HepG2 (cell line): ENCODE measurements around the gene STEAP2. TPM values are rescaled to one million over a fixed set of nuclear protein-coding genes. Genes with fewer than 3 reads are reported as not detected.
A peak's percentile ranks its signal among the peaks of the same experiment; 100 is the strongest.

Experiments
- ATAC-seq: fragments of 200-7000 bp; cut with Tn5 transposase; 3 replicates; pipeline ENCODE4 v1.9.1; 2020; ENCODE audit warnings: mild to moderate bottlenecking, moderate library complexity
- BruUV-seq: library from RNA; stranded (reverse); fragments of 400-500 nt; replicated peaks from 2 replicates; lab custom pipeline; 2021; lab: Mats Ljungman, UMichigan
- CTCF ChIA-PET: fragments of 300-600 bp; formaldehyde crosslinking; extraction: SDS; loops from one replicate; lab custom pipeline; 2021; ENCODE audit warnings: low total read pairs, inconsistent platforms, low intra/inter-chr PET ratio; lab: Yijun Ruan, JAX
- POLR2A ChIA-PET: fragments of 350-600 bp; sonication (Branson Sonifier 250); formaldehyde crosslinking; loops from one replicate; lab custom pipeline; 2020; ENCODE audit warnings: antibody characterized with exemption, inconsistent platforms; lab: Yijun Ruan, JAX
- DNase-seq: peaks from one replicate; pipeline ENCODE4 v3.0.0-alpha.2; 2015; ENCODE audit warnings: low spot score
- FAIRE-seq: peaks from 3 replicates; lab custom pipeline; 2011; peaks lifted over from hg19 to GRCh38; lab: Jason Lieb, UNC
- H2AFZ ChIP-seq: one replicate; pipeline ENCODE4 v1.6.1; 2011; ENCODE audit warnings: low read length, inconsistent platforms
- H3K27ac ChIP-seq: fragments of 300-600 bp; 3 replicates; pipeline ENCODE4 v1.8.0; 2011; ENCODE audit warnings: mixed run types, mild to moderate bottlenecking, mixed read lengths, low read length, inconsistent platforms; ENCODE audit not compliant: insufficient read depth; ENCODE audit errors: extremely low read length
- H3K27me3 ChIP-seq, 2 experiments: fragments of 200-600 bp in 1 of 2; 2 replicates in 1 of 2; 3 replicates in 1 of 2; pipeline versions ENCODE4 v1.6.0 to v1.8.0; 2011; ENCODE audit warnings: low read length in 2 of 2, mild to moderate bottlenecking in 2 of 2, moderate library complexity in 2 of 2, inconsistent platforms in 1 of 2; ENCODE audit not compliant: insufficient read depth in 2 of 2, control insufficient read depth in 1 of 2
- H3K36me3 ChIP-seq, 2 experiments: fragments of 200-600 bp in 1 of 2; replicated peaks in 1 of 2; 2 replicates in 1 of 2; 3 replicates in 1 of 2; pipeline versions ENCODE4 v1.5.1 to v1.8.0; 2011; ENCODE audit warnings: low read length in 2 of 2, inconsistent platforms in 1 of 2; ENCODE audit not compliant: insufficient read depth in 2 of 2, control insufficient read depth in 1 of 2
- H3K4me1 ChIP-seq: 2 replicates; pipeline ENCODE4 v1.5.1; 2012; ENCODE audit warnings: low read length, inconsistent platforms; ENCODE audit not compliant: insufficient read depth
- H3K4me2 ChIP-seq: 2 replicates; pipeline ENCODE4 v1.6.0; 2011; ENCODE audit warnings: low read depth, low read length, inconsistent platforms
- H3K4me3 ChIP-seq, 3 experiments: fragments of 200-600 bp in 1 of 3; sonication (generic), shearing (Covaris generic) in 1 of 3; replicated peaks in 1 of 3; 2 replicates each; pipeline ENCODE4 v1.5.1; 2011 to 2016; ENCODE audit warnings: low read length in 3 of 3, inconsistent platforms in 2 of 3, low read depth in 2 of 3, mild to moderate bottlenecking in 2 of 3, control low read depth in 1 of 3, mixed read lengths in 1 of 3; ENCODE audit not compliant: insufficient read depth in 1 of 3
- H3K79me2 ChIP-seq: one replicate; pipeline ENCODE4 v1.6.1; 2011; ENCODE audit warnings: low read length, inconsistent platforms; ENCODE audit not compliant: insufficient read depth
- H3K9ac ChIP-seq: 2 replicates; pipeline ENCODE4 v1.6.0; 2011; ENCODE audit warnings: mild to moderate bottlenecking, low read depth, low read length, inconsistent platforms; ENCODE audit not compliant: insufficient read depth
- H3K9me3 ChIP-seq: 2 replicates; pipeline ENCODE4 v1.5.1; 2012; ENCODE audit warnings: mild to moderate bottlenecking, low read length
- H4K20me1 ChIP-seq: 2 replicates; pipeline ENCODE4 v1.6.0; 2011; ENCODE audit warnings: inconsistent platforms, mild to moderate bottlenecking, low read length, moderate library complexity; ENCODE audit not compliant: insufficient read depth
- PCBP2 ChIP-seq: fragments of 200-400 bp; formaldehyde crosslinking; optimal IDR thresholded peaks from 2 replicates; pipeline ENCODE3; 2018; ENCODE audit warnings: low read length, low read depth; ENCODE audit not compliant: poor library complexity, severe bottlenecking
- TCF12 ChIP-seq, 2 experiments: fragments of 450-650 bp in 1 of 2; sonication (generic) in 1 of 2; formaldehyde crosslinking in 1 of 2; IDR thresholded peaks; 2 replicates each; pipeline versions ENCODE4 v1.6.1 to v1.8.0; 2017 to 2022; ENCODE audit warnings: antibody characterized with exemption in 1 of 2, mild to moderate bottlenecking in 1 of 2, missing genetic modification reagents in 1 of 2, moderate library complexity in 1 of 2
- ZNF101 ChIP-seq: sonication (generic); formaldehyde crosslinking; IDR thresholded peaks from 2 replicates; pipeline ENCODE4 v1.4.0; 2020; ENCODE audit warnings: mild to moderate bottlenecking, low read depth, missing genetic modification reagents, borderline replicate concordance
- ZNF367 ChIP-seq: sonication (generic); formaldehyde crosslinking; IDR thresholded peaks from 2 replicates; pipeline ENCODE4 v1.4.0; 2020; ENCODE audit warnings: missing genetic modification reagents, borderline replicate concordance
- ZNF740 ChIP-seq: sonication (generic); formaldehyde crosslinking; IDR thresholded peaks from 2 replicates; pipeline ENCODE4 v1.4.0; 2020; ENCODE audit warnings: missing genetic modification reagents
- WGBS: methylation state at CpG from one replicate; pipeline ENCODE4 v1.1.6; 2017; ENCODE audit warnings: low lambda C conversion rate; 5-methylcytosine and 5-hydroxymethylcytosine counted together
- in situ Hi-C: cut with HindIII; loops from 2 replicates; pipeline ENCODE4 v1.10.0; 2017; ENCODE audit warnings: low pct_unique_long_range_greater_than_20kb; ENCODE audit not compliant: extremely low pct_ligation_motif_present
- intact Hi-C: fragments of 100-400 bp; cut with micrococcal nuclease; formaldehyde crosslinking; loops from one replicate; pipeline ENCODE4 v1.10.0; 2022; ENCODE audit not compliant: unreplicated experiment
- polyA plus RNA-seq, 8 experiments: library from polyadenylated mRNA; depleted of rRNA in 3 of 8; stranded (reverse) in 7 of 8; unstranded in 1 of 8; fragments of >200 nt; fragmentation: Illumina TruSeq in 4 of 8; extraction: Trizol in 4 of 8; gene quantifications; 2 replicates each; pipeline versions ENCODE4 v1.2.1 to v1.2.3, GENCODE V29; 2011 to 2016; ENCODE audit warnings: low read depth in 4 of 8, missing spikeins in 1 of 8, mixed read lengths in 1 of 8; ENCODE audit not compliant: insufficient read depth in 1 of 8
- total RNA-seq, 5 experiments: library from RNA; depleted of rRNA; stranded (reverse); fragments of >200 nt; fragmentation: Illumina TruSeq; extraction: Trizol; gene quantifications; 2 replicates each; pipeline ENCODE4 v1.2.3, GENCODE V29; 2016; ENCODE audit warnings: low read depth in 1 of 5
- TF ChIP-seq, protein P1 (sequence below): sonication (generic); formaldehyde crosslinking; conservative IDR thresholded peaks from 2 replicates; pipeline ENCODE4 v1.8.1; 2023; ENCODE audit warnings: missing genetic modification reagents

The STEAP2 gene
- total and polyA plus RNA-seq, 2 of the 13 experiments (the other 11 are each of a cell fraction or from before 2014, with no cell fraction given) = 4.3 to 4.4 TPM

- Histone ChIP-seq H3K9me3 (peaks cover 23% of the 10 kb centered on the region), H3K36me3 (no peaks in the 10 kb centered on the region), H3K79me2 (no peaks in the 10 kb centered on the region), H3K4me3 (no peak overlapping the region), H3K9ac (no peak overlapping the region), H3K4me2 (no peak overlapping the region), H2AFZ (no peak overlapping the region), H3K4me1 (peaks cover 14% of the 10 kb centered on the region), H3K27me3 (no peaks in the 10 kb centered on the region), H4K20me1 (no peaks in the 10 kb centered on the region), H3K27ac (no peak overlapping the region)
- CTCF ChIA-PET = no interaction called here
- in situ Hi-C loops = no loop called here
- 4% methylated on average over 1 of the region's 1 CpG for WGBS
- BruUV-seq = no TSS peak
- POLR2A ChIA-PET = no interaction called here
- FAIRE-seq (no peak), DNase-seq (no peak), ATAC-seq (no peak)
- intact Hi-C loops = no loop called here
- TF ChIP-seq ZNF101 (CRISPR knock-in tag) (peak; percentile 99), ZNF740 (no peak), PCBP2 (no peak), ZNF367 (no peak), TCF12 (IDR thresholded peaks at IDR 0.05) (no peak), TCF12 (CRISPR knock-in tag; IDR thresholded peaks at IDR 0.05) (no peak)
- TF ChIP-seq, protein P1, sequence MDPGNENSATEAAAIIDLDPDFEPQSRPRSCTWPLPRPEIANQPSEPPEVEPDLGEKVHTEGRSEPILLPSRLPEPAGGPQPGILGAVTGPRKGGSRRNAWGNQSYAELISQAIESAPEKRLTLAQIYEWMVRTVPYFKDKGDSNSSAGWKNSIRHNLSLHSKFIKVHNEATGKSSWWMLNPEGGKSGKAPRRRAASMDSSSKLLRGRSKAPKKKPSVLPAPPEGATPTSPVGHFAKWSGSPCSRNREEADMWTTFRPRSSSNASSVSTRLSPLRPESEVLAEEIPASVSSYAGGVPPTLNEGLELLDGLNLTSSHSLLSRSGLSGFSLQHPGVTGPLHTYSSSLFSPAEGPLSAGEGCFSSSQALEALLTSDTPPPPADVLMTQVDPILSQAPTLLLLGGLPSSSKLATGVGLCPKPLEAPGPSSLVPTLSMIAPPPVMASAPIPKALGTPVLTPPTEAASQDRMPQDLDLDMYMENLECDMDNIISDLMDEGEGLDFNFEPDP (CRISPR knock-in tag) = no peak
Observed at GRCh38 chr7:90191648-90192047, 19.9 kb upstream of the STEAP2 start.
